Activated T-helper 1 cell treated with Interleukin-2 at 50 U/mL for 16 hours (primary cell): ENCODE measurements around the gene ABHD8.

Source experiments
- DNase-seq: peaks from one replicate; pipeline ENCODE4 v3.0.0-alpha.2; 2020; ENCODE audit warnings: low read depth

The ABHD8 gene, protein sequence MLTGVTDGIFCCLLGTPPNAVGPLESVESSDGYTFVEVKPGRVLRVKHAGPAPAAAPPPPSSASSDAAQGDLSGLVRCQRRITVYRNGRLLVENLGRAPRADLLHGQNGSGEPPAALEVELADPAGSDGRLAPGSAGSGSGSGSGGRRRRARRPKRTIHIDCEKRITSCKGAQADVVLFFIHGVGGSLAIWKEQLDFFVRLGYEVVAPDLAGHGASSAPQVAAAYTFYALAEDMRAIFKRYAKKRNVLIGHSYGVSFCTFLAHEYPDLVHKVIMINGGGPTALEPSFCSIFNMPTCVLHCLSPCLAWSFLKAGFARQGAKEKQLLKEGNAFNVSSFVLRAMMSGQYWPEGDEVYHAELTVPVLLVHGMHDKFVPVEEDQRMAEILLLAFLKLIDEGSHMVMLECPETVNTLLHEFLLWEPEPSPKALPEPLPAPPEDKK

DNA sequence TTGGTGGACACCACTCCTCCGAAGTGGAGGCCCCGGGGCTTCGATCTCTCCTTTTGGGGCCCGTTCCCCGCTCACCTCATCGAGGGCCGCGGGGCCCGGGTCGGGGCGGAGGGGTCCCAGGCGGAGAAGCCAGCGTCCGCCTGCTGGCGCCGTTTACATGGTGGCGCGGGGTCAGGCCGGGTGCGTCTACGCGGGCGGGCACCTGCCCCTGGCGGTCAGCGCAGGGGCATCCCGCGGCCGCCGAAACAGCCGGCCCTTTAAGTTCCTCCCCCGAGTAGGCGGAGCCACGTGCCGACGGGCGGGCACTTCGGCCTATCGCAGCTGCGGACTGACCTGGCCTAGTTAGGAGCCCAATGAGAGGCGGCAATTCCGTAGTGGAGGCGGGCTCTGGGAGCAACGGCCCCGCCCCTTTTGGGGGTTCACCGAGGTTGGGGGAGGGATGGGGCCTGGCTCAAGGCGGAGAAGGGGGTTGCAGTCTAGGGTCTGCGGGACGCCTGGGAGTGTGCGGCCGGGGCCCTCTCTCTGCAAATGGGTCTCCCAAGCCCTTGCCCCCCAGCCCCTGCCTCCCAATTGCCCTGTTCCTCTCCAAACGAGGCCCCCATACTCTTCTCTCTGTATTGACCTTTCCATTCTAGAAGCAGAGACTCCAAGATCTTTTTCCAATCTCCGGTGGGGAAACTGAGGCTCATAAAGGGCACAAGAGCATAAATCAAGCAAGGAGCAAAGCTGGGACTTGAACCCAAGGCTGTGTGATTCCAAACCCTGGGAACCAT is at the start of gene ABHD8:
TSS of gene ABHD8 (minus strand) at position 259 of the 773 bp plus-strand sequence. CDS start 1,809 bp downstream, outside the sequence.
- DNase-seq: peak; percentile 86

DNA sequence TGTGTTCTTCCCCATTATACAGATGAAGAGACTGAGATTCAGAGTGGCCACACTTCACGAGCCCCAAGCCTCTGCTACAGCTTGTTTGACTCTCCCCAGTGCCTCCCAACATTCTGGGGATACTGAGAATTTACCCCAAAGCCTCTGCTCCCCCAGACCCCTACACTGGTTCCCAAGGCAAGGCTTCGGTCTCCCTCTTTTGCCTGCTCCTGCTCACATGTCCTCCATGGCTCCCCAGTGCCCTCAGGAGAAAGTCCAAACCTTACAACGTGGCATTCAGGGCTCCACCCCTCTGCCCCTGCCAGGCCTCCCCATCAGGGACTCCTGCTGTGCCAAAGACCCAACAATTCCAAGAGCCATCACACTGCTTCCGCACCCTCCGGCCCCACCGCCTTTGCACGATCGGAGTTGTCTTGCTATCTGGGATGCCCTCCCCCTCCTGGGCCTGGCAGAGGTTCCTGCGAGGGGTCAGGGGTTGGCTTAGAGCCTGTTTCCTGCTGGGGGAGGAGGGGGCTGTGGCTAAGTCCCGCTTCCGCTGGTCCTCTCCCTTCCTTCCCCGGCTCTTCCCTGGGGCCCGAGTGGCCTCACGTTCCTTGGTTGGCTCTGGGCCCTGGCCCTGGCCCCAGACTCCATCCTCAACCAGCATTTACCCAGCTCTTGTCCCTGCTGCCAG is 49.5 kb upstream of the ABHD8 start:
- DNase-seq: no peak

DNA sequence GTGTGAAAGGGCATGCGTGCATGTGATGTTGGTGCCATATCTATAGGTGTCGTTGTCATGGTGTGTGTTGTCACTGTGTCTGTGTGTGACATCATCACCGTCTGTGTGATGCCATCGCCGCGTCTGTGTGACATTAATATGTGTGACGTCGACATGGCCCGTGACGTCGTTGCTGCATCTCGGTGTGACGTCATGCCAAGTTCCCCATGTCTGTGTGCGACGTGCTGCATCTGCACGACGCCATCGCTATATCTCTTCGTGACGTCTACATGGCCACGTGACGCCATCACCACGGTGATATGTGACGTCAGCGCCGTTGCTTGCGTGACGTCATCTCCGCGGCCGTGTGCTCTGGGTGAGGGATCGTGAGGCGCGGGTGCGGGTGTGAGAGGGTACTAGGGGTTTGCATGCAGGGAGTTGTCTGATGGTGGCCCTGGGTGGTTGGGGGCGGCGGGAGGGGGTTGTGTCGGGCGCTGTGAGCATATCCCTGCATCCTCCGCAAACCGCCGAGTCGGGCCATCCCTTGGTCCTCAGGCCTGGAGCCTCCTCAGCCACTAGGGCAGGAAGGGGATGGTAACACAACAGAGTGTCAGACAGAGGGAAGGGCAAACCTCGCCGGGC is 48.7 kb upstream of the ABHD8 start:
- no peak for DNase-seq

DNA sequence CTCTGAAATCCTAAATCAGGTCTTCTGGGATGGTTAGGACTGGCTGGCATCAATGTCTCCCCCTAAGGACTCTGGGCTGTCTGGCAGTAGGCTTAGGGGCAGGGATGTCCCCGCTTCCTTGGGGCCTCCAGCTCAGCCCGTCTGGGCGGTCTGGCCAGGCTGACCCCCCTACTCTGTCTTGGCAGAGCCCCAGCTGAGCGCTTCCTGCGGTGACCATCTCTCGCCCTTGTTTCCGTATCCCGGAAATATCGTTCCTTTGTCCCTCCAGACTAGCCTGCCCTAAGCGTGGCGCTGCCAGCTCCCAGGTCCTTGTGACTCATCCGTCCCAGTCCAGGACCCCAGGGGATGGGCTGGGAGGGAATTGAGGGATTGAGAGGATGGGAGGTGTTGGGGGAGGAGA is 45.5 kb upstream of the ABHD8 start:
- DNase-seq: no peak

DNA sequence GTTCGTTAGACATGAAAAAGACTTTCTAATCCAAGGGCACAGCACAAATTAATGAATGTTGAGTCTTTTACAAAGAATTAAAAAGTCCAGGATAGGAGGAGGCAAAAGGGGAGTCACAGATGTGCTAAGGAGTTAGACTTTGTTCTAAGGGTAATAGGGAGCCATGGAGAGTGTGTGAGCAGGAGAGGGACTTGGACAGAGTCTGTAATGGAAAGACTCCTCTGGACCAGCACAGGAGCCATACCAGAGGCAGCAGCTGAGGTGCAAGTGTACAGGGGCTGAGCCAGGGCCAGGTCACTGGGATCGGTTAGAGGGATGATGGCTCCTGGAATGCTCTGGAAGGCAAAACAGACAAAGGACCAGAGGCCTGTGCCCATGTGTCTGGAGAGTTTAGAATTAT is 44.7 kb upstream of the ABHD8 start:
- DNase-seq: no peak

DNA sequence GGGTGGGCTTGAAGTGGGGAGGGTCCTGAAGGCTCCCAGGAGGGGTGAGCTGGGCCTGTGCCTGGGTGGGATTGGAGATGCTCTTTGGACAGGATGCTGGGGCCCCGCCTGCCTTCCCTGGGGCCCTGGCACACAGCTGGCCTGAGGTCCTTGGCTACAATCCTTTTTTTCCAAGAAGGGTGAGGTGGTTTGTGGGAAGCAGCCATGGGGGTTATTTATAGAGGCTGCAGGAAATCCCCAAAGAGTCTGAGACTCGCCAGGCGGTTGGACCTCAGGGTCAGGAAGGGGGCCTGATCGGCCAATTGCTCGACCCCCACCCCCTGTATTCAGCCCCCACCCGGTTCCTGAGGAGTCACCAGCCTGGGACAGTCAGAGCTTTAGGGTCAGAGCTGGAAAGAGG is 44.1 kb upstream of the ABHD8 start:
- DNase-seq: no peak

DNA sequence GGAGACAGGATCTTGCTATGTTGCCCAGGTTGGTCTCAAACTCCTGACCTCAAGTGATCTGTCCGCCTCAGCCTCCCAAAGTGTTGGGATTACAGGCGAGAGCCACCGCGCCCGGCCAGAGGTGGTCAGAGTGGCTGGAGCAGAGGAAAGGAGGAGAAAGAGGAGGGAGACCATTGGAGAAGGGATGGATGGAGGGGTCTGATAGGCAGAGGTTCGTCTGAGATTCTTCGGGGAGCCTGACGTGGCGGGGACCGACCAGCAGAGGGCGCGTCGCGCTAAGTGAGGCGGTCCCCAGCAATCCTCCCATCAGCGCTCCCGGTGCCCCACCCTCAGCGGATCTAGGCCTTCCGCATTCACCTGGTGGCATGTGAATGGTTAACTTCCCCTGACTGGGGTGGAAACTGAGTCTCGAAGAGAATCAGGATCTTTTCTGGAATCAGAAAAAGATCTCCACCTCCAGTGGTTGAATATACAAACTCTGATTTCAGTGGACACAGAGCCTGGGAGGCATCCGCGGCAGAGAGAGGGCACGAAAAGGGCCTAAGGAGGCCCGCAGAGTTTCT is 43.0 kb upstream of the ABHD8 start:
- DNase-seq: peak; percentile 53

DNA sequence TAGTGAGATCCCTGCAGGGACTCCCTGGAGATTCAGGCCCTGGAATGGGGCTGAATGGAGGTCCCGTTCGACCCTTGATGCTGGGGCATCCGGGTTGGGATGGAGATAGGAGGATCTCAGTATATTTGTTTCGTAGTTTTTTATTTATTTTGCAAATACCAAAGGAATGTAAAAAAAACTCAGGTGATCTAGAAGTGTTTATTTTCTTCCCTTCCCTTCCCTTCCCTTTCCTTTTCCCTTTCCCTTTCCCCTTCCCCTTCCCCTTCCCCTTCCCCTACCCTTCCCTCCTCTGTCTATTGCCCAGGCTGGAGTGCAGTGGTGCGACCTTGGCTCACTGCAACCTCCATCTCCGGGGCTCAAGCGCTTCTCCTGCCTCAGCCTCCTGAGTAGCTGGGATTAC is 38.6 kb upstream of the ABHD8 start:
- DNase-seq: no peak

DNA sequence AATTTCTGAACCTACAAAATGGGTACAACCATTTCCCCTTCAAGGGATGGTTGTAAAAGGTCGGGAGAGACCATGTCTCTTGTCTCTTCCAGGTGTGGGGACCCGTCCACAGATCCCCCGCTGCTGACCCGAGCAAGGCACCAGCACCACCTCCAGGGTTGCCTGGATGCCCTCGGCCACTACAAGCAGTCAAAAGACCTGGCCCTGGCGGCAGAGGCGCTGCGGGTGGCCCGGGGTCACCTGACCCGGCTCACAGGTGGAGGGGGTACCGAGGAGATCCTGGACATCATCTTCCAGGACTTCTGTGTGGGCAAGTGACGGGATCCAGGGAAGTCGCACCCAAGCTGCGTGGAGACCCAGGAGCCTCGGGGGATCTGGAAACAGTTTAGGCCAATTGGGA is 38.2 kb upstream of the ABHD8 start:
- DNase-seq: no peak

DNA sequence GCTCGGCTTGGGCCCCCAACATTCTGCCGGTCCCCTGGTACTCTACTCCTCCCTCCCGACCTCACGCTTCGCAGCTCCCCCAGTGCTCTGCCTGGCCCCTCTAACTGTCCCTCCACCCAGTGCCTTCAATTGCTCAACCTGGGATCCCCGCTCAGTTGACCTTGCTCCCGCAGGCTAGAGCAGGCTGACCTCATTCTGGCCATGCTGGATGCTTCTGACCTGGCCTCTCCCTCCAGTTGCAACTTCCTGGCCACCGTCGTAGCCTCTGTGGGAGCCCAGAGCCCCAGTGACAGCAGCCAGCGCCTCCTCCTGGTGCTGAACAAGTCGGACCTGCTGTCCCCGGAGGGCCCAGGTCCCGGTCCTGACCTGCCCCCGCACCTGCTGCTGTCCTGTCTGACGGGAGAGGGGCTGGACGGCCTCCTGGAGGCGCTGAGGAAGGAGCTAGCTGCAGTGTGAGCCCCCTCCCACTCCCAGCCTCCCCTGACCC is 37.7 kb upstream of the ABHD8 start:
- DNase-seq: no peak

DNA sequence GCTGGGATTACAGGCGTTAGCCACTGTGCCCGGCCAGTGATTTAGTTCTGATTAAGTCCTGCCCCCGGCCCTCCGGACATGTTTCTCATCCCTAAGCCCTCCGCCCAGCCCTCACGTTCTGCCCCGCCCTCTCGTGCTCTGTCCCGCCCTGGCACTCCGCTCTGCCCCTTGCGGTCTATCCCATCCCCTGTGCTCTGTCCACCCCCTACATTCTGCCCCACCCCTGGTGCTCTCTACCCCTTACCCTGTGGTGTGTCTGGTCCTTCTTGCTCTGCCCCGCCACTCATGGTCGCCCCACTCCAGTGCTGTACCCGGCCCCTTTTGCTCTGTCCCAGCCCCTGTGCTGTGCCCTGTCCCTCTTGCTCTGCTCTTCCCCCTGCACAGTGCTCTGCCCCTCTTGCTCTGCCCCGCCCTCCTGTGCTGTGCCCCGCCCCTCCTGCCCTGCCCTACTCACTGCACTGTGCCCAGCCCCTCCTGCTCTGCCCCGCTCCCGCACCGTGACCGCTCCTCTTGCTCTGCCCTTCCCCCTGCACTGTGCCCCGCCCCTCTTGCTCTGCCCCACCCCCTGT is 37.2 kb upstream of the ABHD8 start:
- DNase-seq: no peak

DNA sequence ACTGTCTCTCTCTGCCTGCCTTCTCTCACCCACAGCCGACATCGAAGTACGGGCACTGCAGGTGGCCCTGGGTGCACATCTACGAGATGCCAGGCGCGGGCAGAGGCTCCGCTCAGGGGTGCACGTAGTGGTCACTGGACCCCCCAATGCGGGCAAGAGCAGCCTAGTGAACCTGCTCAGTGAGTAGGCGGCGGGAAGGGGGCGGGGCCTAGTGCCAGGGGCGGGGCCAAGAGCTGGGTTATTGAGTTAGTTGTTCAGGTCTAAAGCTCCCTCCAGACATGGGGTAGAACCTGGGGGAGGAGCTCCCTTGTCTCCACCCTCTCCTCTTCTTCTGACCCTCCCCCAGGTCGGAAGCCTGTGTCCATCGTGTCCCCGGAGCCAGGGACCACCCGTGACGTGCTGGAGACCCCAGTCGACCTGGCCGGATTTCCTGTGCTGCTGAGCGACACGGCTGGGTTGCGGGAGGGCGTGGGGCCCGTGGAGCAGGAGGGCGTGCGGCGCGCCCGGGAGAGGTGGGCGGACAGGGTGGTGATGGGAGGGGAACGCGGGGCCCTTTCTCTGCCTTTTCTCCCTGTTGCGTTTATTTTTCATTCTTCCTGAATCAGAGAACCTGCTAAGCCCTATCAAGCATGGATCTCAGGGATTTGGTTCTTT is 36.0 kb upstream of the ABHD8 start:
- DNase-seq: no peak

DNA sequence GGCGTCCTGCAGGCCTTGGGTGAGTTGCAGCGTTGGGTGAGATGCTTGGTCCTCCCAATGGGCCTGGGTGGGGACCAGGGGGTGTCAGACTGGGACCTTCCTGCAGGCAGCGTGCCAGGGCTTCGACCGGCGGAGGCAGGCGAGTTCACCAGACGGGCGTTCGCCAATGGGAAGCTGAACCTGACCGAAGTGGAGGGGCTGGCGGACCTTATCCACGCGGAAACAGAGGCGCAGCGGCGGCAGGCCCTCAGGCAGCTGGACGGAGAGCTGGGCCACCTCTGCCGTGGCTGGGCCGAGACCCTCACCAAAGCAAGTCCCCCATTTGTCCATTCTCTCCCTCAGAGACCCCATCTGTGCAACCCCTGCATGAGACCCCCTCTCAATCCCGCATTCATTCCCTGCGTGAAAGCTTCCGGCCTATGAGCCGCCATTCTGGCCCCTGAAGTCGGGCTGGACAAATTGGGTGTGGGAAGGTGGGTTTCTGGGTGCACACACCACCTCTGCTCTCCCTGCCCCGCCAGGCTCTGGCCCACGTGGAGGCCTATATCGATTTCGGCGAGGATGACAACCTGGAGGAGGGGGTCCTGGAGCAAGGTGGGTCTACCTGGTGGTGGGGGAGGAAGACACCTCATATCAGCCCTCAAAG is 35.3 kb upstream of the ABHD8 start:
- DNase-seq: no peak

DNA sequence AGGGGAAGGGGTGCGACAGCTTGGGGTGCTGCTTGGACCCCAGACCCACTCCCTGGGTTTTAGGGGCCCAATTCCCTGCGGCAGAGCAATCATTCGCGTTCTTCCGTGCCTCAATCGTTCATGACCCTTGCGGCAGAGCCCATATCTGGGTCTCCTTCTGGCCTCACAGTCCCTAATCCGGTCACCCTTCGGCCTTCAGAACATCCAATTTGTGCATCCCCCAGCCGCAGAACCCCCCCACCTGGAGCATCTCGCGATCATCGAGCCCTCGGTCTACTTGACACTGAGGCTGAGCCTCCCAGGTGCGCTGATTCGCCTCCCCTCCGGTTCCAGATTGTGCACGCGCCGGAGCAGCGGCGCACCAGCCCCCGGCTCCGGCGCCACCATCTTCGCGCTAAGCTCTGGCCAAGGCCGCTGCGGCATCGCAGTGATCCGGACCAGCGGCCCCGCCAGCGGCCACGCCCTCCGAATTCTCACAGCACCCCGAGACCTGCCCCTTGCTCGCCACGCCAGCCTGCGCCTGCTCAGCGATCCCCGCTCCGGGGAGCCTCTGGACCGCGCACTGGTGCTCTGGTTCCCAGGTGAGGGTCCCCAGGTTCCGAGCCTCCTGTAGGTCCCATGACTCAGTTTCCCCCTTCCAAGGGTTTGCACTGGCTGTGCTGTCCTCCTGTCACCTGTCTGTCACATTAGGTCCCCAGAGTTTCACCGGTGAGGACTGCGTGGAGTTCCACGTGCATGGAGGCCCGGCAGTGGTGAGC is 34.6 kb upstream of the ABHD8 start:
- no peak for DNase-seq

DNA sequence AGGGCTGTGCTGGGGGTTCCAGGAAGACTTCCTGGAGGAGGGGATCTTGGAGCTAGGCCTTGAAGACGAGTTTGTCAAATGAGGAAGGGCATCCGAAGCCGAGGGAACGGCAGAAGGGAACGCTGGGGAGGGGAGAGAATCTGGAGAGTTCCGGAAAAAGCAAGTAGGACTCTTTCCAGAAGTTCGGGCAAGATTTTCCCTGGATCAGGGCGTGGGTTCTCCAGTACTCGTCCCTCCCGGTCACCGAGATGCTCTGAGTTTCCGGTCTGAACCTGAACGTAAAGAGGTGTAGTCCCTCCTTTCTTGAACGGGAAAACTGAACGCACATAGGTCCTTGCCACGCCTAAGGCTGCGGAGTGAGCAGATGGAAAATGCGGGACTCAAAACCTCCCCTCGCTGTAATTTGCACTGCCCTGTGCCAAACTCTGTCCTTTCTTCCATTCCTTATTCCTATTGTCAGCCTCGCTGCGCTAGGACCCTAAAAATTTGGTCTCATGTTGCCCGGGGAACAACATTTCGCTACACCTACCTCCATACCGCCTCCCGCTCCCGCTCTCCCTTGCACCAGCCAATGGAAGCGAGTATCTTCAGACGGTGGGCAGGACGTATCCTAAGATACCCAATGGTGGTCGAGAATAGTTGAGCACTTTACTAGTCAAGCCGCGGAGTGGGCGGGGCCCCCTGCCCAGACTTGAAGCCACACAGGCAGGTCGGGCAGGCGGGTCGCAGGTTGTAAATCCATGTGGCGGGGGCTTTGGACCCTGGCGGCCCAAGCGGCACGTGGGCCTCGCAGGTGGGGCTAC is 33.8 kb upstream of the ABHD8 start, which contains the start of gene GTPBP3:
TSS of gene GTPBP3 (plus strand) at position 682 of the 803 bp plus-strand sequence. CDS start at position 741, 59 bp downstream.
- peak; percentile 90 for DNase-seq

DNA sequence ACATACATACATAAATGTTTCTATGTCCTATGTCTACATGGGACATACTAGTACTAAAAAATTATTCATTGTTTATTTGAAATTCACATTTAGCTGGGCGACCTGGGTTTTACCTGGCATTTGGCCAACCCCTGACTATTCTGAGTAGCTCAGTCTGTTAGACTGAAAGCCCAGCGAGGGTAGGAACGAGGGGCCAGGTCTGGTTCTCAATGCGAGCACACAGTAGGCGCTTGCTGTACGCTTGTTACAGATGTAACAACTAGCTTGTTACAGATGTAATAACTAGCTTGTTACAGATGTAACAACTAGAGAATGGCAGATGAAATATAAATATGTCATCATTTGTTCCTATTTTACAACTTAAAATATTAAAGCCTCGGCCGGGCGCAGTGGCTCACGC is 32.4 kb upstream of the ABHD8 start:
- no peak for DNase-seq

DNA sequence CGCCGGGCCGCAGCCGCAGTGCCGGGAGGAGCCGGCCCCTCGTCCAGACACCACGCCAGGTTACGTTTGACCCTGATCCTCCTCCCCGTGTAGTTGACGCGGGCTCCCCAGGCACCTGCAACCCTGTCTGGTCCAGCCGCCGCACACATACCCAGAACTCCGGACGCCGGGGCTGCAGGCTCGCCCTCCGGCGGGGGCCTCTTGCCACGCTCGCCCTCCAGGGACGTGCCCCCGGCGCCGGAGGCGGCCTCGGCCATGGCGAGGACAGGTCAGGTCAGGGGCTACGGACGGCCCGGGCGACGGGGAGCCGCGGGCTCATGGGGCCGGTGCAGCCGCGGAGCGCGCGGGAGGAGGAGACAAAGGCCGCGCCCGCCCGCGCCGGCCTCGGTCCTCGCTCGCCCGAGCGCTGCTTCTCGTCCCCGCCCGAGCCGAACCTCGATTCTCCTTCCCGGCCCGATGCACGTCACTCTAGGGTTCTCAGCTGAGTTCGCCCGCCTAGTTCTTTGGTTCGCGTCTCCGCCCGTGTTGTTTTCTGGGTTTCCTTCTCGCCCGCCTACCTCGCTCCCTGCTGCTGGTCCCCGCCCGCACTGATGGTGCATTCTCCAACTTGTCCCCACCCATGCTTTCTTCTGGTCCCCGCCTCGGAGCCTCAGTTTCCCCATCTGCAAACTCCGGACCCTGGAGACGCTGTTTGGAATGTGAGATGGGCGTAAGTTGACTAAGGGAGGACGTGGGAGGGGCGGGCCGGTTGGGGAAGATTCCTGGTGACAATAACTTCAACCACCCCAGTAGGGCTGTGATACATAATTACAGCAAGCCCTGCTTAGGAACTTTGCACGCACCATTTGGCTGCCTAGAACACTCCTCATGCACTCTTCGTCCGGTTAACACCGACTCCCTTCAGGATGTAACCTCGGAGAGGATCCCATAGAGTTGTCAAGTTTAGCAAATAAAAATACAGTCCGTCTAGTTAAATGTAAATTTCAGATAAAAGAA is 31.5 kb upstream of the ABHD8 start, which contains the start of gene ANO8:
TSS of gene ANO8 (minus strand) at position 442 of the 996 bp plus-strand sequence. CDS start at position 257, 185 bp downstream.
- DNase-seq: peak; percentile 88
